Measurements from ENCODE around the gene ACTL9. TPM values are rescaled to one million over a fixed set of nuclear protein-coding genes. Genes with fewer than 3 reads are reported as not detected.

ACTL9 gene
- not detected in 5 replicates for total RNA-seq (2022; extraction: Qiagen RNA extraction; ENCODE audit: low read depth)

DNA sequence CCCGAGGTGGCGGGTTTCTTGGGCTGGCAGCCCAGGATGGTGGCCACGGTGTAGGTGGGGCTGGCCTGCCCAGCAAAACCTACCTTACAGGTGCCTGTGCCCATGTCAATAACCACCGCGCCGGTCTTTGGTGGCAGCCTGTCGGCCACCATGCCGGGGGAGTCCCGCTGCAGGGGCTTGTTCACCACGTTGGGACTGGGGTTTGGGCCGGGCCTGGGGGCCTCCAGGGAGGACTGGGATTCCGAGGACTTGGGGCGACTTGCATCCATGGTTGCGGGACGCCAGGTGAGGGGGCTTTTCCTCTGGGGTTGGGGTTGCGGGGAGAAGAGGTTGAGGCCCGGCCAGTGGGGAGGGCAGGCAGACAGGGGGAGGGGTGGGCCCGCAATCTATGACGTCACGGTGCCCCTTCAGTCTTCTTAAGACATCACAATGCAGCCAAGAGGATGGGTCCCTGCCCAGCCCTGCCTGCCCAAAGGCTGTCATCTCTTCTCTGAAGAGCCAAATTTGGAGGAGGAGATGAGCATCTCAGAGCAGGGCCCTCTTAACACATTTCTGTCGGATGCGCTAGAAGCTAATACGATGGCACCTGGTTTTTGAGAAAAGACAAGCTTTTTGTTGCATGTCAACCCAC is at the start of gene ACTL9:
Gene ACTL9, minus strand, starts transcription at position 363 of the 631 bp plus-strand sequence. Its CDS starts 94 bp downstream, at position 269.

DNA sequence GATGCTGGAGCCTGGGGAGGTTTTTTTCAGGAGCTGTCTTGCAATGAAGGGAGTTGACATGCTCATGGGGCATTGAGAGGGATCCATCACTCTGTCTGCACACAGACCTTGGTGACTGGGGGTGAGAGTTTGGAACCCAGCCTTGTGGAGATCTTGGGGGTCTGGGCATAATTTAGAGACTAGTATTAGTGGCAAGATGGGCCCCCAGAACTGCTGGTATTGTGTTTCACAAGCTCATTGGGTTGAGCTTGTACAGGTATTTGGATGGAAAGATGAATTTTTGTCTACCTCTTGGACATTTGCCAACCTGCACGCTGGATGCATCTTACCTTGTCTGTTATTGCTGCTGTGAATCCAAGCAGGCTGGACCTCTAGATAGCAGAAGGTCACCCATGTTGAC is 22.7 kb upstream of the ACTL9 start, which contains the start of gene OR2Z1:
Gene OR2Z1, plus strand, starts transcription at position 301 of the 400 bp plus-strand sequence. CDS start 9,395 bp downstream, outside the sequence.

Other genes starting within 250 kb of the ACTL9 start
- 0.19 to 0.27 TPM (median 0.25 TPM) in 3 of 5 replicates, not detected in the others for gene PRAM1, start 196.2 kb downstream of the ACTL9 start, total RNA-seq (2022; extraction: Qiagen RNA extraction; ENCODE audit: low read depth)
- 14.2 to 21.2 TPM (median 19.7 TPM) in 5 replicates for gene ZNF414, start 184.6 kb downstream of the ACTL9 start, total RNA-seq (2022; extraction: Qiagen RNA extraction; ENCODE audit: low read depth)
- 0.24 to 0.45 TPM (median 0.28 TPM) in 5 replicates for gene MYO1F, start 121.4 kb downstream of the ACTL9 start, total RNA-seq (2022; extraction: Qiagen RNA extraction; ENCODE audit: low read depth)
- gene ADAMTS10, start 88.1 kb downstream of the ACTL9 start, total RNA-seq (2022; extraction: Qiagen RNA extraction; ENCODE audit: low read depth) = 9.0 to 19.4 TPM (median 15.3 TPM) in 5 replicates
- gene NFILZ, start 68.2 kb downstream of the ACTL9 start, total RNA-seq (2022; extraction: Qiagen RNA extraction; ENCODE audit: low read depth) = not detected in 5 replicates
- gene OR2Z1, start 22.8 kb upstream of the ACTL9 start, total RNA-seq (2022; extraction: Qiagen RNA extraction; ENCODE audit: low read depth) = not detected in 5 replicates
- gene ZNF558, start 133.5 kb upstream of the ACTL9 start, total RNA-seq (2022; extraction: Qiagen RNA extraction; ENCODE audit: low read depth) = 5.0 to 8.2 TPM (median 7.7 TPM) in 5 replicates
- not detected in 5 replicates for gene MBD3L1, start 133.6 kb upstream of the ACTL9 start, total RNA-seq (2022; extraction: Qiagen RNA extraction; ENCODE audit: low read depth)